Measurements from ENCODE around the gene ATP6V0A4. TPM values are rescaled to one million over a fixed set of nuclear protein-coding genes. Genes with fewer than 3 reads are reported as not detected.
"Not testable (repeated sequence)": the region's sequence is repeated elsewhere in the genome, so short reads cannot be mapped to it uniquely, and the experiment has no call there.

The ATP6V0A4 gene
- total and polyA plus RNA-seq, 2 of the 13 experiments (the other 11 are each of a cell fraction or from before 2014, with no cell fraction given) = 0.24 to 0.25 TPM

DNA sequence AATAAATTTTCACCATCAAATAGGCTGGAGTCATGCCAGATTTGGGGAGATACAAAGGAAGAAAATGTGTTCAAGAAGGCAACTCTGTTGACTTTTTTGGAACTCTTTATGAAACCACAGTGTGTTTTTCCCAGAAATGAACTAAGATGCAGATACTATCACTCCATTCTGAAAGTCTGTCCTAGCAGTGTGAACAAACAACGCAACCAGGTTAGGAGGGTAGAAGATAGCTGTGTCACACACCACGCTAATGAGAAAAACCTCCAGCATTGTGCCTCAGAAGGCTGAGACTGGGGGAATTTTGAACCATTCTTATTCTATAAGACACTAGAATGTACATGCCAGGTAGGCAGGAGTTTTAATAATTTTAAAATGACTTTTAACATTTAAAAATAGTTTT lies 15.9 kb upstream of the ATP6V0A4 start (continued):
- TF ChIP-seq, protein P1, sequence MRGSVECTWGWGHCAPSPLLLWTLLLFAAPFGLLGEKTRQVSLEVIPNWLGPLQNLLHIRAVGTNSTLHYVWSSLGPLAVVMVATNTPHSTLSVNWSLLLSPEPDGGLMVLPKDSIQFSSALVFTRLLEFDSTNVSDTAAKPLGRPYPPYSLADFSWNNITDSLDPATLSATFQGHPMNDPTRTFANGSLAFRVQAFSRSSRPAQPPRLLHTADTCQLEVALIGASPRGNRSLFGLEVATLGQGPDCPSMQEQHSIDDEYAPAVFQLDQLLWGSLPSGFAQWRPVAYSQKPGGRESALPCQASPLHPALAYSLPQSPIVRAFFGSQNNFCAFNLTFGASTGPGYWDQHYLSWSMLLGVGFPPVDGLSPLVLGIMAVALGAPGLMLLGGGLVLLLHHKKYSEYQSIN (CRISPR knock-in tag; IDR thresholded peaks at IDR 0.05; ENCODE audit: borderline replicate concordance) = no peak
- no peak for TF ChIP-seq MED13 (CRISPR knock-in tag; IDR thresholded peaks at IDR 0.05)
- no peak for TF ChIP-seq ZMAT5 (CRISPR knock-in tag; IDR thresholded peaks at IDR 0.05; ENCODE audit: borderline replicate concordance, low read depth)
- no peak for TF ChIP-seq MAX (IDR thresholded peaks at IDR 0.05)
- TF ChIP-seq EZH2 (conservative IDR thresholded peaks at IDR 0.05; ENCODE audit: low read depth, low read length) = no peak
- TF ChIP-seq ZBTB37 (CRISPR knock-in tag; IDR thresholded peaks at IDR 0.05) = no peak
- no peak for TF ChIP-seq TOPORS (CRISPR knock-in tag; IDR thresholded peaks at IDR 0.05)
- TF ChIP-seq, protein P2, sequence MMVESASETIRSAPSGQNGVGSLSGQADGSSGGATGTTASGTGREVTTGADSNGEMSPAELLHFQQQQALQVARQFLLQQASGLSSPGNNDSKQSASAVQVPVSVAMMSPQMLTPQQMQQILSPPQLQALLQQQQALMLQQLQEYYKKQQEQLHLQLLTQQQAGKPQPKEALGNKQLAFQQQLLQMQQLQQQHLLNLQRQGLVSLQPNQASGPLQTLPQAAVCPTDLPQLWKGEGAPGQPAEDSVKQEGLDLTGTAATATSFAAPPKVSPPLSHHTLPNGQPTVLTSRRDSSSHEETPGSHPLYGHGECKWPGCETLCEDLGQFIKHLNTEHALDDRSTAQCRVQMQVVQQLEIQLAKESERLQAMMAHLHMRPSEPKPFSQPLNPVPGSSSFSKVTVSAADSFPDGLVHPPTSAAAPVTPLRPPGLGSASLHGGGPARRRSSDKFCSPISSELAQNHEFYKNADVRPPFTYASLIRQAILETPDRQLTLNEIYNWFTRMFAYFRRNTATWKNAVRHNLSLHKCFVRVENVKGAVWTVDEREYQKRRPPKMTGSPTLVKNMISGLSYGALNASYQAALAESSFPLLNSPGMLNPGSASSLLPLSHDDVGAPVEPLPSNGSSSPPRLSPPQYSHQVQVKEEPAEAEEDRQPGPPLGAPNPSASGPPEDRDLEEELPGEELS (CRISPR knock-in tag; IDR thresholded peaks at IDR 0.05) = no peak

DNA sequence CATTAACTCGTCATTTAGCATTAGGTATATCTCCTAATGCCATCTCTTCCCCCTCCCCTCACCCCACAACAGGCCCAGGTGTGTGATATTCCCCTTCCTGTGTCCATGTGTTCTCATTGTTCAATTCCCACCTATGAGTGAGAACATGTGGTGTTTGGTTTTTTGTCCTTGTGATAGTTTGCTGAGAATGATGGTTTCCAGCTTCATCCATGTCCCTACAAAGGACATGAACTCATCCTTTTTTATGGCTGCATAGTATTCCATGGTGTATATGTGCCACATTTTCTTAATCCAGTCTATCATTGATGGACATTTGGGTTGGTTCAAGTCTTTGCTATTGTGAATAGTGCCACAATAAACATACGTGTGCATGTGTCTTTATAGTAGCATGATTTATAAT lies 13.3 kb upstream of the ATP6V0A4 start:
- 9% methylated on average over 2 of the region's 2 CpGs for WGBS (ENCODE audit: low lambda C conversion rate)
- H3K4me3 ChIP-seq (replicated peaks in 1 of 3; ENCODE audit: insufficient read depth in 1 of 3, low read depth in 2 of 3, low read length in 3 of 3); H2AFZ ChIP-seq (ENCODE audit: low read length); FAIRE-seq; H3K36me3 ChIP-seq (replicated peaks in 1 of 2; ENCODE audit: control insufficient read depth in 1 of 2, insufficient read depth in 2 of 2, low read length in 2 of 2); BruUV-seq (replicated peaks); intact Hi-C loops (cut with micrococcal nuclease; ENCODE audit: unreplicated experiment); in situ Hi-C loops (cut with HindIII; ENCODE audit: extremely low pct_ligation_motif_present, low pct_unique_long_range_greater_than_20kb); H3K27ac ChIP-seq (ENCODE audit: extremely low read length, insufficient read depth, low read length); ATAC-seq; H3K9ac ChIP-seq (ENCODE audit: insufficient read depth, low read depth, low read length); H3K79me2 ChIP-seq (ENCODE audit: insufficient read depth, low read length); POLR2A ChIA-PET; H3K4me1 ChIP-seq (ENCODE audit: insufficient read depth, low read length); DNase-seq (ENCODE audit: low spot score); H3K27me3 ChIP-seq (ENCODE audit: control insufficient read depth in 1 of 2, insufficient read depth in 2 of 2, low read length in 2 of 2); CTCF ChIA-PET (ENCODE audit: low intra/inter-chr PET ratio, low total read pairs); H3K4me2 ChIP-seq (ENCODE audit: low read depth, low read length); H3K9me3 ChIP-seq (ENCODE audit: low read length); H4K20me1 ChIP-seq (ENCODE audit: insufficient read depth, low read length): not testable (repeated sequence)

All from HepG2 (cell line).